Hematopoietic multipotent progenitor cell (in vitro differentiated cells): ENCODE measurements around the gene SRSF9. TPM values are rescaled to one million over a fixed set of nuclear protein-coding genes. Genes with fewer than 3 reads are reported as not detected.

Source experiments
- DNase-seq, 3 donors: peaks; one replicate each; pipeline ENCODE4 v3.0.0-alpha.2; 2011 to 2015; ENCODE audit warnings: low read depth in 2 of 3, low spot score in 2 of 3
- small RNA-seq: library from RNA; depleted of rRNA; stranded (forward); fragments of <200 nt; gene quantifications from one replicate; pipeline ENCODE3, GENCODE V24; 2012
- total RNA-seq: library from RNA; depleted of rRNA; stranded (reverse); fragments of >200 nt; gene quantifications from one replicate; pipeline ENCODE4 v1.2.3, GENCODE V29; 2012

Gene SRSF9
- total RNA-seq, 1 donor, result 144 TPM

- DNase-seq, result no peak
These were observed 52.9 kb downstream of the SRSF9 start for GRCh38 chr12:120416490-120417216.

DNA sequence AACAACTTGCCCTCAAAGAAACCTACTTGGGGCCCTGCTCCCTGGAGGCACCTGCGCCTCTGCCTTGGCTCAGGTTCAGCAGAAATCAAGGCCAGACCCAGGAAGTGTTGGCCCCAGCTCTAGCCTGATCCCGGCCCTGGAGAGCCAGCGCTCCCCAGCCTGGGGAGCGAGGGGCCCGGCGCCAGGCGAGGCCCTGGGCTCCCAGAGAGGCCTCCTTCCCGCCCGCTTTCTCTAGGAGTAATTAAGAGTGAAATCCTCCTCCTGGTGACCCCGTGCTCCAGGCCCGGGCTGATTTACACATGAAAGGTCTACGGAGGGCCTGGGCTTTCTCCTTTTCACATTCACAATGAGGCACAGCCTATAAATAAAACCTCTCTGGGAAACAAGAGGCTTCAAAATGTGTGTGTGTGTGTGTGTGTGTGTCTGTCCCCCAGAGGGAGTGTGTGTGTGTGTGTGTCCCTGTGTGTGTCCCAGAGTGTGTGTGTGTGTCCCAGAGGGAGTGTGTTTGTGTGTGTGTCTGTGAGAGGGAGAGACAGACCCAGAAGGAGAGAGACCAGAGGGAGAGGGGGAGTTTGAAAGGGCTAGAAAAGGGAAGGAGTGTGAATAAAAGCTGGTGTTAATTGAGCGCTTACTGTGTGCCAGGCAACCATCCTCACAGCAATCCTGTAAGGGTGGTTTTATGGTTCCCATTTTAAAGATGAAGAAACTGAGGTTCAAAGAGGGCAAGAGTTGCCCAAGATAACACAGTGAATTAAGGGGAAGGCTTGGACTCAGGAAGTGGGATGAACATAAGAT, 55.5 kb downstream of the SRSF9 start:
- DNase-seq, result no peak

DNA sequence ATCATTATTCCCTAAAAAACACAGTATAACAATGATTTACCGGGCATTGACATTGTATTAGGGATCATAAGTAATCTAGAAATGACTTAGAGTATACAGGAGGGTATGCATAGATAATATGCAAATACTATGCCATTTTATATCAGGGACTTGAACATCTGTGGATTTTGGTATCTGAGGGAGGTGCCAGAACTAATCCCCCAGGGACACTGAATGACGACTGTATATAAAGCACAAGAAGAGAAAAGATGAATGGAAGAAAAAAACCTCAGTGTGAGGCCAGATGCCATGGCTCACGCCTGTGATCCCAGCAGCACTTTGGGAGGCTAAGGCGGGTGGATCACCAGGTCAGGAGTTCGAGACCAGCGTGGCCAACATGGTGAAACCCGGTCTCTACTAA, 57.1 kb downstream of the SRSF9 start:
- DNase-seq, result no peak

Small RNA genes within 50 kb of the gene (small RNA-seq; reads per million reads assigned to genes)
- gene RF00019, result not detected

Other genes with a start within 250 kb of the SRSF9 start
- 24.8 TPM for gene PXN, start 204.0 kb downstream of the SRSF9 start, total RNA-seq
- gene RNU4-2, start 177.8 kb downstream of the SRSF9 start, total RNA-seq, result under 0.01 TPM
- under 0.01 TPM for gene RNU4-1, start 176.5 kb downstream of the SRSF9 start, total RNA-seq
- 1.1 TPM for gene SIRT4, start 167.4 kb downstream of the SRSF9 start, total RNA-seq
- 1.3 TPM for gene PLA2G1B, start 142.0 kb downstream of the SRSF9 start, total RNA-seq
- gene MSI1, start 100.6 kb downstream of the SRSF9 start, total RNA-seq, result not detected
- gene COX6A1, start 31.6 kb downstream of the SRSF9 start, total RNA-seq, result 380 TPM
- 9.4 TPM for gene TRIAP1, start 23.4 kb downstream of the SRSF9 start, total RNA-seq
- 16.4 TPM for gene GATC, start 23.3 kb downstream of the SRSF9 start, total RNA-seq
- gene DYNLL1, start 26.4 kb upstream of the SRSF9 start, total RNA-seq, result 233 TPM
- gene COQ5, start 59.4 kb upstream of the SRSF9 start, total RNA-seq, result 15.3 TPM
- 144 TPM for gene RNF10, start 64.6 kb upstream of the SRSF9 start, total RNA-seq
- 38.0 TPM for gene POP5, start 111.7 kb upstream of the SRSF9 start, total RNA-seq
- under 0.01 TPM for gene CABP1, start 170.9 kb upstream of the SRSF9 start, total RNA-seq
- 41.2 TPM for gene MLEC, start 217.4 kb upstream of the SRSF9 start, total RNA-seq
- gene UNC119B, start 240.7 kb upstream of the SRSF9 start, total RNA-seq, result 17.0 TPM